ENCODE results near the gene ANKRD28.
A peak's percentile ranks its signal among the peaks of the same experiment; 100 is the strongest.
"Not testable (repeated sequence)": the region's sequence is repeated elsewhere in the genome, so short reads cannot be mapped to it uniquely, and the experiment has no call there.

The ANKRD28 gene

GRCh38 chr3:15800780-15801179, 3.0 kb upstream of the ANKRD28 start:
- DNase-seq = no peak

GRCh38 chr3:15800327-15800726, 2.5 kb upstream of the ANKRD28 start:
- DNase-seq = no peak

GRCh38 chr3:15798533-15799245, 910 bp upstream of the ANKRD28 start:
- no peak for DNase-seq

GRCh38 chr3:15796771-15797641, 773 bp downstream of the ANKRD28 start:
- DNase-seq = peak; percentile 31

DNA sequence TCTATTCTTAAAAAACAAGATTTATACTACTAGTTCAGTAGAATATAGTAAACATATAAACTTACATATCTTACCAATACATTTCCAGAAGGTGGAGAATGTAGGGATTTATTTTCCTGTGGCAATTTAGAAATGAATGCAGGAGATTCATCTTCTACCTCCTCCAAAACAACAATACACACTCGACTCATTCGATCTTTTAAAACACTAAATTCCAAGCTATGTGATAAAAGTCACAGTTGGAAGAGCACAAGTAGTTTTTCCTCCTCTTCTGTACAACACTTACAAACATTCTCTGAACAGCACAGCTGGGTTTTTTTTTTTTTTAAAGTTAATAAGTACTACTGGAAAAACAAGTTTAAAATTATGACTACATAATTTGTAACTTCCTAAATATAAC, 1.4 kb downstream of the ANKRD28 start:
- no peak for DNase-seq

DNA sequence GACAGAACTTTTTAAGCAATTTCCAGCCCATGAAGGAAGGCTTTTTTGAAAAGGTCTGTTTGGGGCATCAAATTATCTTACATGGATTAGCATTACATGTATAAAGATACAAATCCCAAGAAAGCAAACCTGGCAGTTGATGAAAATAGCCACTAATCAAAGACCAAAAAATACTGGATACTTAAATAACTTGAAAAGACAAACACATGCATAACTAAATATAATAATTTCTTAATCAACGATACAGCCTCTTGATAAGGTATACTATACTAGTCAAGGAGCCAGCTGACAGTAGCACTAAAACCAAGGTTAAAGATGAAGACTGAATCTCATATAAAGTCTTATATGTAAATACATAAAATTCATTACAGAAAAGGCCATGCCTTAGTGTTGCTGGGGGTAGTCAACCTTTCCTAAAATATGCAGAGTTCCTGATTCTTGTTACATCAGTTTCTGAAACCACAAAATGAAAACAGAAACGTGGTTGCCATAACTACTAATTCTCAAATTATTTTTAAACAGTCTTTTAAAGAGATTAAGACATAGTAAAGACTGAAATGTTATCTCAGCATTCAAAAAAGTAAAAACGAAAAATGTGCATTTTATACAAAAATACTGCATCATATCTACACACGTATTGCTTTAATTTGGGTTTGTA, 2.0 kb downstream of the ANKRD28 start:
- DNase-seq = peak; percentile 76

DNA sequence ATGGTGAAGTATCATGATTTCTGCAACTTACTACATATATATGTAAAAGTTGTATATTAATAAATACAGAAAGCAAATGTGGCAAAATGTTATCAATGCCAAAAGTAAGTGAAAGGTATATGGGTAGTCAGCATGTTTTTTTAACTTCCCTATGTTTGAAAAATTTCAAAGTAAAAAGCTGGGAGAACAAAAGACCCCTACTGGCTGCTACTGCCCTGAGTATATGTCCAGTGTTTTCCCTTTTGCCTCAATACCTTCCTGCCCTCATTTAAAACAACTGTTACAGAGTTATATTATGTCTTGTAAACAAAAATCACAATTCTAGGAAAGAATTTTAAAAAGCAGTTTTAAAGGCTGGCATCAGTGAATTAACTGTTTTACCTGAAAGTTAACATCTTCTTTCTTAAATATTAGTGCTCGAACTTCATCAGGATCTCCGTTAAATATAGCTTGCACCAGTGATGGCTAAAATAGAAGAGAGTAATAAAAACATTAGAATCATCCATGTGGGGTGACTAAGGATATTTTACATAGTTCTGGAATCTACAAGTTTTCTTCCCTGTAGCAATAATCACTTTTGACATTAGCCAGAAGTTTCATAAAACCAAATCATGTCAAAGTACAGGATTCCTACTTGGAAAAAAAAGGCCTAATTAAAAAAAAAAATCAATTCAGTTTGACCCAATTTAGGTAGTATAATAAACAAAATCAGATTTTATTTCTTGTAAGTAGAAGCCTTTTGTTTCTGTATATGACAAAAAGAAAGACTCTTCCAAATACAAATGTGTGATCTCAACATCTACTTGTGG, 2.7 kb downstream of the ANKRD28 start:
- no peak for DNase-seq

- DNase-seq = peak; percentile 78
Measured at GRCh38 chr3:15794303-15794771, 3.4 kb downstream of the ANKRD28 start.

GRCh38 chr3:15791525-15791924, 6.3 kb downstream of the ANKRD28 start:
- DNase-seq = no peak

DNA sequence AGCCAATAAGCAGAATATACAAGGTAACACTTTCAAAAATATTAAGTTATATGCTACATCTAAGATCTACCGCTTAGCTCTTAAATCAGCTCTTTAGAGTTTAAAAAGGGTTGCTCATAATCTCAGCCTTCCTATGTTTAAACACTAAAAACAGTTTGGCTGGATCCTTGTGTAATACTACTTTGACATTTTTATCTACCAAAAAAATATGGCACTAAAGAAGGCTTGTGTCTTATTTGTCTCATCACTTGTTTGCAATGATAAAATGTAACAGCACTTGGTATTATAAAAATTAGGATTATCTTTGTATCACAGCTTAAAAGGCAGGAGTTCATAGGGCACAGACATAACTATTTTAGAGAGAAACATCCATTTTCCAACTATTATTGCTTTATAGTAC, 9.8 kb downstream of the ANKRD28 start:
- no peak for DNase-seq

DNA sequence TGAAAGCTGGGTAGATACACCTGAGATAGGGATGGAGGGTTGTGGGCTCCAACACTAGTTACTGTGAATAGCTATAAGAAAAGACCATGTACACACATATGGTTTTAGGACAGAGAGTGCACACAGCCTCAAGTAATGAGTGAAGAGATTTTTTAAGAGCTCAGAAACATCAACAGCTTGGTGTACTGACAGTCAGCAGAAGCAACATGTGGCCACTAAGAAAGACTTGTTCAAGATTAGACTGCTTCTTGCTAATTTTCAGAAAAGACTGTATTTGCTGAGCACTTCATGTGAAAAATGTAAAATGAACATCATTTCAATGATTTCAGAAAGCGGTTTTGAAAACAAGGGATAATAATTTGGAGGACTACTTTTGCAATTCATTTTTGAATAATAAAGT, 10.3 kb downstream of the ANKRD28 start:
- DNase-seq = no peak

DNA sequence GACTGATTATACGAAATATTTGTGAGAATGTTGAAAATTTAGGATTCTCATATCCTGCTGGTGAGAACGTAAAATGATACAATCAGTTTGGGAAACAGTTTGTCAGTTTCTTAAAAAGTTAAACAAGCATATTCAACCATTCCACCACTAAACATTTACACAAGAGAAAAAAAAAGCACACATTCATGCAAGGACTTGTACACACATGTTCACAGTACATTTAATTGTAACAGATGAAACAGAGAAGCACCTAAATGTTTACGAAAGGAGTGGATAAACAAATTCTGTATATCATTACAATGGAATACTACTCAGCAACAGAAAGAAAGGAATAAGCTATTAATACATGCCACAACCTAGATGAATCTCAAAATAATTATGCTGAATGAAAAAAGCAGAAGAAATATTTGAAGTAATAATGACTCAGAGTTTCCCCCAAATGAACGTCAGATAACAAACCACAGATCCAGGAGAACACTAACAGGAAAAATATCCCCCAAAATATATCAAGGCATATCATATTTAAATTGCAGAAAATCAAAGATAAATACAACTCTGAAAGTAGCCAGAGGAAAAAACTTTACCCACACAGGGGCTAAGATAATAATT, 14.3 kb downstream of the ANKRD28 start:
- DNase-seq = no peak

GRCh38 chr3:15782429-15782828, 15.3 kb downstream of the ANKRD28 start:
- DNase-seq = no peak

- DNase-seq = no peak
Measured at GRCh38 chr3:15781637-15782402, 16.0 kb downstream of the ANKRD28 start.

DNA sequence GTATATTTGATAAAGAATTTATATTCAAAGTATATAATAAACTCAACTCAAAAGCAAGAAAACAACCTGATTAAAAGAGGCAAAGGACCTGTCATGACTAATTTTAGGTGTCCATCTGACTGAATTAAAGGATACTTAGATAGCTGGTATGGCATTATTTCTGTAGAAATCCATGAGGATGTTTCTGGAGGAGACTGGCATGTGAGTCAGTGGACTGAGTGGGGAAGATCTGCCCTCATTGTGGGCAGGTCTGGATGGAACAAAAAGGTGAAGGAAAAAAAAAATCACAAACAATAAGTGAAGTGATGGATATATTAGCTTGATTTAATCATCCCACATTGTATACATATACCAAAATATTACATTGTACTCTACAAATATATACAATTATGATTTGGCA, 16.6 kb downstream of the ANKRD28 start:
- DNase-seq = no peak

DNA sequence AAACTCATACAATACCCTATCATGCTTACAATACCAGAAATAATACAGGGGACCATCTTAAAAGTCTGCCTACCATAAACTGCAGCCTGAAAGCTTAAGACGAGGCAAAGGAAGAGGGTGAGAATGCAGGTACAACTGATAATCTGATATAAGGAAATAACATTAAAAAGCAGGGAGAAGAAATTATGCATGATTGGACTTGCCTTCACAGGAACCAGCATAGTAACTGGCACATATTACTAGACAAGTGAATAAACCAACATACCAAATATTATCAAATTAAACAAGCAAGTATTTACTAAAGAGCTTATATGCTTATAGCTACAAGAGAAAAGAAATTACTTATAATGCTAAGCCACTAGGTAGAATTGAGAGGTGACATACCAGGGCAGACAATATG, 18.7 kb downstream of the ANKRD28 start:
- DNase-seq = no peak

- DNase-seq = no peak
Measured at GRCh38 chr3:15778332-15778858, 19.4 kb downstream of the ANKRD28 start.

DNA sequence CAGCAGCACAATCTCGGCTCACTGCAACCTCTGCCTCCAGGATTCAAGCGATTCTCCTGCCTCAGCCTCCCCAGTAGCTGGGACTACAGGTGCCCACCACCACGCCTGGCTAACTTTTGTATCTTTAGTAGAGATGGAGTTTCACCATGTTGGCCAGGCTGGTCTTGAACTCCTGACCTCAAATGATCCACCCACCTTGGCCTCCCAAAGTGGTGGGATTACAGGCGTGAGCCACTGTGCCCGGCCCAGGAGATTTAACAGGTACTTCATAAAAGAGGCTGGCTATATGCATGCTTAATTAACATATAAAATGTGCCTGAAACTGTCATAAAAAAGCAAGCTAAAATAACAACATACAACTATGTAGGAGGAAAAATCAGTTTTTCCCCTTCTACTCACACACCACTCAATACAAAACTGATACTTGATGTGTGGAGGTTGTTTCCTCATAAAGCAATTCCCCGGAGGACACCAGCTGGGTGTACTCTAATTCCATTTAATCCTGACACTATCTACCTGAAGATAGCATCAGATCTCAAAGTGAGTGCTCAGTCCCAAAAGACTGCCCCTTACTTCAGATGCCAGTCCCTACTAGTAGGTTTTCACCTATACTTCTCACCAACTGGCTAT, 22.7 kb downstream of the ANKRD28 start:
- DNase-seq = not testable (repeated sequence)

DNA sequence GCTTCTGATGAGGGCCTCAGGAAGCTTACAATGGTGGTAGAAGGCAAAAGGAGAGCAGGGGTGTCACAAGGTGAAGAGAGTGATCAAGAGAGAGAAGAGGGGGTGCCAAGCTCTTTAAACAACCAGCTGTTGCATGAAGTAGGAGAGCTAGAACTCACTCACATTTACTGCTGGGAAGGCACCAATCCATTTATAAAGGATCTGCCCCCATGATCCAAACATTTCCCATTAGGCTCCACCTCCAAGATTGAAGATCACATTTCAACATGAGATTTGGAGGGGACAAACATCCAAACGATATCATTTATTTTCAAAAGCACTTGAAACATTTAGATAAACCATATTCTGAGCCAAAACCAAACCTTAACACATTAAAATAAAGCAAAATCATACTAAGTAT, 26.3 kb downstream of the ANKRD28 start:
- no peak for DNase-seq

- no peak for DNase-seq
Measured at GRCh38 chr3:15769256-15769915, 28.4 kb downstream of the ANKRD28 start.
